Epithelial cell of proximal tubule (primary cell): Measurements from ENCODE around the gene SMC2. TPM values are rescaled to one million over a fixed set of nuclear protein-coding genes. Genes with fewer than 3 reads are reported as not detected.

Experiments
- DNase-seq: peaks from one replicate; pipeline ENCODE4 v3.0.0-alpha.2; 2011; ENCODE audit warnings: low read depth
- H3K4me3 ChIP-seq: 2 replicates; pipeline ENCODE4 v1.5.1; 2011; ENCODE audit warnings: low read depth, mild to moderate bottlenecking, low read length
- CTCF ChIP-seq: conservative IDR thresholded peaks from 2 replicates; pipeline ENCODE4 v1.5.1; 2012; ENCODE audit warnings: low read depth, mild to moderate bottlenecking, low read length
- total RNA-seq: library from RNA; depleted of rRNA; stranded (reverse); fragments of >200 nt; gene quantifications from 2 replicates; pipeline ENCODE4 v1.2.3, GENCODE V29; 2015

The SMC2 gene
- total RNA-seq, 1 donor from 2014 or later = 23.1 TPM

GRCh38 chr9:104088416-104088815 is 5.7 kb upstream of the SMC2 start:
- no peak for TF ChIP-seq CTCF
- no peak for DNase-seq

DNA sequence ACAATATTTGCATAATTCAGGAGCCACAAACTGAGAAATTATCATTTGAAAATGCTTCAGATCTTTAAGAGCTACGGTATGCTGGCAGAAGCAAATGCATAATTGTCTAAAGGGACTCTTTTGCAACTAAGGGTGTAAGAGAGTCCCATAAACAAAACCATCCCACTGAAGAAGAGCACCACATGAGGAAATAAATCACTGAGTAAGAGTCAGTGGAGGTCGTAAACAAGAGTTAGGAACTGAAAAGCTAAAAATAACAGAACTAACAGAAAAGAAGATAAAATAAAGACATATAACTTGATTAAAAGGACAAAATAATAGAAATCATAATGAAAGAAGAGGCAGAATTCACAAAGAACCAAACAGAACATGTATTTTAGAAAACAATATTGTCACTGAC is 3.5 kb upstream of the SMC2 start:
- no peak for TF ChIP-seq CTCF
- H3K4me3 ChIP-seq = no peak overlapping the region
- no peak for DNase-seq

More at GRCh38 chr9:104088416-104088815, 5.7 kb upstream of the SMC2 start:
- no peak overlapping the region for H3K4me3 ChIP-seq

GRCh38 chr9:104091116-104091515 is 3.0 kb upstream of the SMC2 start:
- no peak for TF ChIP-seq CTCF
- no peak overlapping the region for H3K4me3 ChIP-seq
- no peak for DNase-seq

DNA sequence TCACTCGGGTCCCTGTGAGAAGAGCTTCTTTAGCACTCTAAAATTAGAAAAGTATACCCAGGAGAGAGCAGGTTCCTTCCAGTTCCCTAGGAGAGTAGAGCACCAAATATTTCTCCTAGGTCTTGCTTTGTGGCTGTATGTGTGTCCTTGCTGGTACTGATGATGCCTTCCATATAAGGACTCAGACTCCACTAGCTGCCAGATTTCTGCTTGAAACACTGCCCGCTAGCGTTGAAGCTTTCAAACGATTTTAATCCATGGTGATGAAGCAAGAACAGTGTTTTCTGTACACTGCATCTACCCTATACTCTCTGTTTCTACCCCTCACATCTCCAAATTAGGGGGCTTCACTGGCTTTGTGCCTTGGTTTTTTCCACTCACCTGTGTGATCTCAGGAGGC is 2.4 kb upstream of the SMC2 start:
- TF ChIP-seq CTCF = peak; percentile 20
- no peak overlapping the region for H3K4me3 ChIP-seq
- DNase-seq = no peak

- no peak for TF ChIP-seq CTCF
- no peak for DNase-seq
- no peak overlapping the region for H3K4me3 ChIP-seq
Measured at GRCh38 chr9:104092192-104092591, 1.9 kb upstream of the SMC2 start.

GRCh38 chr9:104092875-104093600 is 1.1 kb upstream of the SMC2 start:
- no peak for DNase-seq
- TF ChIP-seq CTCF = no peak
- peak overlapping the region; percentile 78 for H3K4me3 ChIP-seq

DNA sequence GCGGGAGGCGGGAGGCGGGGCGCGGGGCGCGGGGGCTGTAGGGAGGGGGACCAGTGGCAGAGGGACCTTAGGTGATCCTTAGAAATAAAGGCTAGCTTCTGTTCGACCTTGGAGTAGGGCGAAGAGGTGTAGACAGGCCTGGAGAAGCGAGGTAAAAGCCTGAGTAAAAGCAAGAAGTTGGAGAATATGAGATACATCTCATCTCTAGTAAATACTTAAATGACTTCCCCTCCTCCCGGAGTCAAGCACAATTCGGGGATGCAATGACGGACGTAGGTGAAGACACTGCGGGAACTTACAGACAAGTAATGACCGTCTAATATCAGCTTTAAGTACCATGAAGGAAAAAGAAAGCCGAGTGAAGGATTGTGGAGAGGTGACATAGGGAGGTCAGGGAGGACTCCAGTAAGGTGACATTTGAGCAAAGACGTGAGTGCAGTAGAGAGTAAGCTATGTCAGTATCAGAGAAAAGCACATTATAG is 466 bp downstream of the SMC2 start:
- TF ChIP-seq CTCF = no peak
- H3K4me3 ChIP-seq = peak overlapping the region; percentile 78
- no peak for DNase-seq
